PC-9 (cell line): ENCODE measurements around the gene PDRG1. TPM values are rescaled to one million over a fixed set of nuclear protein-coding genes. Genes with fewer than 3 reads are reported as not detected.

Source experiments
- BruUV-seq: library from RNA; stranded (reverse); fragments of 400-500 nt; replicated peaks from 2 replicates; lab custom pipeline; 2021; lab: Mats Ljungman, UMichigan
- CTCF ChIA-PET: fragments of 300-600 bp; sonication (Branson Sonifier 250); formaldehyde crosslinking; loops from one replicate; lab custom pipeline; 2022; ENCODE audit warnings: antibody characterized with exemption; lab: Charles Lee
- POLR2A ChIA-PET: fragments of 300-600 bp; sonication (Branson Sonifier 250); formaldehyde crosslinking; loops from one replicate; lab custom pipeline; 2022; ENCODE audit warnings: antibody characterized with exemption; ENCODE audit not compliant: unreplicated experiment; lab: Charles Lee
- DNase-seq, 2 experiments: peaks; one replicate each; pipeline versions ENCODE4 v3.0.0 to v3.0.0-alpha.2; 2015 to 2022; ENCODE audit warnings: mixed read lengths in 1 of 2
- H2AFZ ChIP-seq: fragments of 200-600 bp; sonication (generic); 2 replicates; pipeline ENCODE4 v1.8.1; 2017; ENCODE audit warnings: antibody characterized with exemption
- H3F3A ChIP-seq: fragments of 200-600 bp; sonication (generic); 2 replicates; pipeline ENCODE4 v1.8.1; 2017; ENCODE audit warnings: antibody characterized with exemption, mild to moderate bottlenecking, low read depth; ENCODE audit not compliant: insufficient read depth
- H3K27ac ChIP-seq: fragments of 200-600 bp; sonication (generic); 2 replicates; pipeline ENCODE4 v1.6.1; 2016; ENCODE audit warnings: mixed run types
- H3K27me3 ChIP-seq: fragments of 200-600 bp; sonication (generic); 2 replicates; pipeline ENCODE4 v1.6.1; 2016; ENCODE audit warnings: low read depth, mixed run types; ENCODE audit not compliant: insufficient read depth
- H3K36me3 ChIP-seq: fragments of 200-600 bp; sonication (generic); 2 replicates; pipeline ENCODE4 v1.6.1; 2016; ENCODE audit warnings: low read depth, mixed run types
- H3K4me1 ChIP-seq: fragments of 200-600 bp; sonication (generic); replicated peaks from 2 replicates; pipeline ENCODE4 v1.6.1; 2016; ENCODE audit warnings: mixed run types; ENCODE audit not compliant: insufficient read depth
- H3K4me2 ChIP-seq: fragments of 200-600 bp; sonication (generic); 2 replicates; pipeline ENCODE4 v1.6.1; 2017; ENCODE audit warnings: mixed run types
- H3K4me3 ChIP-seq: fragments of 200-600 bp; sonication (generic); 2 replicates; pipeline ENCODE4 v1.6.1; 2016; ENCODE audit warnings: mixed run types
- H3K79me2 ChIP-seq: fragments of 200-600 bp; sonication (generic); 2 replicates; pipeline ENCODE4 v1.6.1; 2017; ENCODE audit warnings: low read depth, mixed run types
- H3K9me2 ChIP-seq: fragments of 200-600 bp; sonication (generic); 2 replicates; pipeline ENCODE4 v1.8.1; 2017; ENCODE audit warnings: mild to moderate bottlenecking; ENCODE audit not compliant: insufficient read depth
- H3K9me3 ChIP-seq: fragments of 200-600 bp; sonication (generic); 2 replicates; pipeline ENCODE4 v1.8.1; 2016; ENCODE audit warnings: low read depth; ENCODE audit not compliant: insufficient read depth
- H4K20me1 ChIP-seq: fragments of 200-600 bp; sonication (generic); 2 replicates; pipeline ENCODE4 v1.8.1; 2017; ENCODE audit not compliant: insufficient read depth
- EZH2 ChIP-seq: fragments of 200-600 bp; sonication (generic); IDR thresholded peaks from 2 replicates; pipeline ENCODE4 v1.8.0; 2017; ENCODE audit warnings: antibody characterized with exemption, low read depth
- intact Hi-C: fragments of 100-400 bp; cut with micrococcal nuclease; formaldehyde crosslinking; loops from one replicate; pipeline ENCODE4 v1.10.0; 2022; ENCODE audit not compliant: unreplicated experiment
- total RNA-seq: library from RNA; stranded (reverse); gene quantifications from 2 replicates; pipeline ENCODE4 v1.2.3, GENCODE V29; 2021
- TF ChIP-seq, protein P1 (sequence below): fragments of 200-600 bp; sonication (generic); conservative IDR thresholded peaks from 2 replicates; pipeline ENCODE4 v1.6.1; 2017; ENCODE audit warnings: mixed run types, antibody characterized with exemption, mild to moderate bottlenecking, moderate library complexity

The PDRG1 gene
- total RNA-seq, 1 experiment from 2014 or later, result 13.7 TPM

DNA sequence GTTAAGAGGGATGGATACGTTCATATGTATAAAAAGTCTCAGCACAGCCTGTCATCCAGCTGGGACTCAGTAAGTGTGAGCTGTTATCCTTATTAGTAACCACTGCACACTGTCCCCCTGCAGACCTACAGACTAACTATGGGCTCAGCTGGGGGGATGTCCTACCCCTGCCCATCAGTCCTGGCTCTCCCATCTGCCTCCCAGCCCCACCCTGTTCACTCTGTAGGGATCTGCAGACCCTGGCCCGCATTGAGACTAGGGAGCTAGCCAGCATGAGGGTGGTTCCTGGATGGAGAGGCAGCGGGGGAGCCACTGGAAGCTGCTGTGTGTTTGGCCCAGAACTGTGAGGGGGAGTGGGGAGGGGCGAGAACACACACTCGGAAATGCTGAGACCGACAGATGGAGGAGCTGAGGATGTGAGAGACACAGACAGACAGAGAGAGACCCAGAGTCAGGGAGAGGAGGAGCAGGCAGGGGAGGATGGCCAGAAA, 33.2 kb upstream of the PDRG1 start:
- no peaks in the 10 kb centered on the region for H3K36me3 ChIP-seq
- H3K27me3 ChIP-seq, result peaks cover 55% of the 10 kb centered on the region
- H3K27ac ChIP-seq, result no peak overlapping the region
- H3K4me1 ChIP-seq, result no peaks in the 10 kb centered on the region
- intact Hi-C loops, result no loop called here
- CTCF ChIA-PET, result no interaction called here
- H3K9me2 ChIP-seq, result no peaks in the 10 kb centered on the region
- no peaks in the 10 kb centered on the region for H3F3A ChIP-seq
- TF ChIP-seq EZH2, result no peak
- TF ChIP-seq, protein P1, sequence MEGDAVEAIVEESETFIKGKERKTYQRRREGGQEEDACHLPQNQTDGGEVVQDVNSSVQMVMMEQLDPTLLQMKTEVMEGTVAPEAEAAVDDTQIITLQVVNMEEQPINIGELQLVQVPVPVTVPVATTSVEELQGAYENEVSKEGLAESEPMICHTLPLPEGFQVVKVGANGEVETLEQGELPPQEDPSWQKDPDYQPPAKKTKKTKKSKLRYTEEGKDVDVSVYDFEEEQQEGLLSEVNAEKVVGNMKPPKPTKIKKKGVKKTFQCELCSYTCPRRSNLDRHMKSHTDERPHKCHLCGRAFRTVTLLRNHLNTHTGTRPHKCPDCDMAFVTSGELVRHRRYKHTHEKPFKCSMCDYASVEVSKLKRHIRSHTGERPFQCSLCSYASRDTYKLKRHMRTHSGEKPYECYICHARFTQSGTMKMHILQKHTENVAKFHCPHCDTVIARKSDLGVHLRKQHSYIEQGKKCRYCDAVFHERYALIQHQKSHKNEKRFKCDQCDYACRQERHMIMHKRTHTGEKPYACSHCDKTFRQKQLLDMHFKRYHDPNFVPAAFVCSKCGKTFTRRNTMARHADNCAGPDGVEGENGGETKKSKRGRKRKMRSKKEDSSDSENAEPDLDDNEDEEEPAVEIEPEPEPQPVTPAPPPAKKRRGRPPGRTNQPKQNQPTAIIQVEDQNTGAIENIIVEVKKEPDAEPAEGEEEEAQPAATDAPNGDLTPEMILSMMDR, result no peak
- DNase-seq, result no peak
- no peaks in the 10 kb centered on the region for H4K20me1 ChIP-seq
- H2AFZ ChIP-seq, result no peak overlapping the region
- H3K4me3 ChIP-seq, result no peak overlapping the region
- no peak overlapping the region for H3K4me2 ChIP-seq
- BruUV-seq, result no TSS peak
- no peaks in the 10 kb centered on the region for H3K9me3 ChIP-seq
- POLR2A ChIA-PET, result no interaction called here
- H3K79me2 ChIP-seq, result no peaks in the 10 kb centered on the region

DNA sequence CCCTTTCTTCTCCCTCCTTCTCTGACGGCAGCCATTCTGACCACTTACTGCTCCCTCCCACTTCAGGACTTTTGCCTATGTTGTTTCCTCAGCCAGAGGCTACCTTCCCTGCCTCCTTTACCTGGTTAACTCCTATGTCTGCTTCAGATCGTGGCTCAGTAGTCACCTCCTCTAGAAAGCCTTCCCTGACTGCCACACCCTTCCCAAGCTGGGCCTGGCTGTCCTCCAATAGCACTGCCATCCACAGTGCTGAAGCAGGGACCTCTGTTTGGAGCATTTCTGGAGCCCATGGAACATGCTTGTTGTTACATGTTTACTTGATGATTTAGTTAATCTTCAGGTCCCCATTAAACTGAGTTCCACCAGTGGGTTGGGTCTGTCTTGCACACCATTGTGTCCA, 29.9 kb upstream of the PDRG1 start:
- no peaks in the 10 kb centered on the region for H3K79me2 ChIP-seq
- intact Hi-C loops, result no loop called here
- H3K4me2 ChIP-seq, result no peak overlapping the region
- H3F3A ChIP-seq, result no peaks in the 10 kb centered on the region
- H4K20me1 ChIP-seq, result no peaks in the 10 kb centered on the region
- no peak overlapping the region for H3K4me3 ChIP-seq
- H3K4me1 ChIP-seq, result no peaks in the 10 kb centered on the region
- no peak overlapping the region for H3K27ac ChIP-seq
- TF ChIP-seq, protein P1, result no peak
- no peak for TF ChIP-seq EZH2
- no peak overlapping the region for H2AFZ ChIP-seq
- H3K9me3 ChIP-seq, result no peaks in the 10 kb centered on the region
- no peak for DNase-seq
- CTCF ChIA-PET, result no interaction called here
- no peaks in the 10 kb centered on the region for H3K36me3 ChIP-seq
- no TSS peak for BruUV-seq
- no peaks in the 10 kb centered on the region for H3K9me2 ChIP-seq
- H3K27me3 ChIP-seq, result peaks cover 60% of the 10 kb centered on the region
- POLR2A ChIA-PET, result no interaction called here

DNA sequence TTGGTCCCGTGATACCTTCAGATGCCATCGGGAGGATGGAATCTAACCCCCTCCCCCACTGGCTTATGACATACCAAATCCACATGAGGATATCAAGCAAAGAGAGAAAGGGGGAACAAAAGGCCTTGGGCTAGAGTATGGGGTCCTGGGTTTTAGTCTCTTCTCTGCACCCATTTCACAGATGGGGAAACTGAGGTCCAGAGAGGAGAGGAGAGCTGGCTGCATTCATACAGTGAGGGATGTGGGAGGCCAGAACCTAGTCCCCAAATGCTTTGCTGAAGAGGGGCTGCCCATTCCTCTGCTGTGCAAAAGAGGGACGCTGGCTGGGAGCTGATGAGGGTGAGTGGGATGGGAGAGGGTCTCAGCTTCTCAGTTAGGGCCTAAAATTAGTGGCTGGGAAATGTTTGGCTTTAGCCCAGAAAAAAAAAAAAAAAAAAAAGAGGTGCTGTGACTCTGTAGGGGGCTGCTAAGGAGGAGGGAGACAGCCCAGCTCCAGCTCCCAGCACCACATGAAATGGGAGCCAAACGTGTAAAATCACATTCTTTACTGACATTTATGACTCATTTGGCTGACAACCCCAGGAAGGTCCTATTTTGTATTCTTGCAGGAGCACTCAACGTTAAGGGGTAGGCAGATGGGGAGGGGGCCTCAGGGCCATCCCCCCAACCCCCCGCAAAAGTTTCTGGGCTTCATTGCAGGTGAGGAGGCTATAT, 28.0 kb upstream of the PDRG1 start:
- Histone ChIP-seq H3K4me1 (no peaks in the 10 kb centered on the region), H3K79me2 (no peaks in the 10 kb centered on the region), H3K27me3 (peaks cover 67% of the 10 kb centered on the region), H3F3A (no peaks in the 10 kb centered on the region), H3K9me3 (no peaks in the 10 kb centered on the region), H2AFZ (no peak overlapping the region), H3K9me2 (no peaks in the 10 kb centered on the region), H3K4me3 (no peak overlapping the region), H4K20me1 (no peaks in the 10 kb centered on the region), H3K36me3 (no peaks in the 10 kb centered on the region), H3K4me2 (no peak overlapping the region), H3K27ac (no peak overlapping the region)
- no TSS peak for BruUV-seq
- intact Hi-C loops, result no loop called here
- POLR2A ChIA-PET, result interaction anchor here (0.8 kb wide), 1 partner anchor 183 kb away, joined by 12 read pairs; no protein-coding TSS in a partner anchor
- CTCF ChIA-PET, result no interaction called here
- DNase-seq, result no peak
- TF ChIP-seq EZH2, result no peak
- TF ChIP-seq, protein P1, result no peak
